OCI-LY3 (cell line): ENCODE results near the gene TMEM88.

Experiments
- H2AFZ ChIP-seq: fragments of 200-600, 300-600 bp; shearing (Covaris generic); 2 replicates; pipeline ENCODE4 v1.6.0; 2014; ENCODE audit warnings: antibody characterized with exemption, low read depth, low read length
- H3K27ac ChIP-seq: fragments of 200-600, 300-600 bp; sonication (generic); 2 replicates; pipeline ENCODE4 v1.5.1; 2014; ENCODE audit warnings: mild to moderate bottlenecking, low read length, moderate library complexity, mixed read lengths
- H3K27me3 ChIP-seq: fragments of 200-600, 300-600 bp; sonication (generic); 2 replicates; pipeline ENCODE4 v1.6.1; 2014; ENCODE audit warnings: low read depth, low read length, mixed read lengths
- H3K36me3 ChIP-seq: fragments of 200-600, 300-600 bp; sonication (generic); replicated peaks from 2 replicates; pipeline ENCODE3; 2014; ENCODE audit warnings: low read depth, low read length, mixed read lengths
- H3K4me1 ChIP-seq: fragments of 300-600, 200-600 bp; sonication (generic); 2 replicates; pipeline ENCODE4 v1.6.1; 2014; ENCODE audit warnings: low read length, mixed read lengths
- H3K4me2 ChIP-seq: fragments of 200-600, 300-600 bp; sonication (generic); 2 replicates; pipeline ENCODE4 v1.6.1; 2014; ENCODE audit warnings: low read length, mixed read lengths
- H3K4me3 ChIP-seq: fragments of 300-600, 200-600 bp; sonication (generic); 2 replicates; pipeline ENCODE4 v1.5.1; 2014; ENCODE audit warnings: antibody characterized with exemption, mild to moderate bottlenecking, low read length, moderate library complexity
- H3K79me2 ChIP-seq: fragments of 300-600, 200-600 bp; shearing (Covaris generic); 2 replicates; pipeline ENCODE4 v1.6.1; 2014; ENCODE audit warnings: mild to moderate bottlenecking, low read length, mixed read lengths
- H3K9ac ChIP-seq: fragments of 300-600, 200-600 bp; shearing (Covaris generic); 2 replicates; pipeline ENCODE4 v1.6.0; 2014; ENCODE audit warnings: mild to moderate bottlenecking, low read length, moderate library complexity
- H3K9me3 ChIP-seq: fragments of 200-600, 300-600 bp; shearing (Covaris generic); 2 replicates; pipeline ENCODE4 v1.6.1; 2014; ENCODE audit warnings: low read length, mixed read lengths; ENCODE audit not compliant: insufficient read depth
- H4K20me1 ChIP-seq: fragments of 200-600, 300-600 bp; sonication (generic); 2 replicates; pipeline ENCODE4 v1.6.1; 2016; ENCODE audit warnings: low read length, mixed read lengths; ENCODE audit not compliant: insufficient read depth
- EZH2phosphoT487 ChIP-seq: fragments of 200-600 bp; shearing (Covaris generic); IDR thresholded peaks from 2 replicates; pipeline ENCODE4 v1.6.1; 2018; ENCODE audit warnings: antibody characterized with exemption, mixed run types, low read depth
- TF ChIP-seq, protein P1 (sequence below): fragments of 200-600, 300-600 bp; sonication (generic); IDR thresholded peaks from 2 replicates; pipeline ENCODE4 v1.5.1; 2014; ENCODE audit warnings: antibody characterized with exemption, low read length, low read depth

The TMEM88 gene

DNA sequence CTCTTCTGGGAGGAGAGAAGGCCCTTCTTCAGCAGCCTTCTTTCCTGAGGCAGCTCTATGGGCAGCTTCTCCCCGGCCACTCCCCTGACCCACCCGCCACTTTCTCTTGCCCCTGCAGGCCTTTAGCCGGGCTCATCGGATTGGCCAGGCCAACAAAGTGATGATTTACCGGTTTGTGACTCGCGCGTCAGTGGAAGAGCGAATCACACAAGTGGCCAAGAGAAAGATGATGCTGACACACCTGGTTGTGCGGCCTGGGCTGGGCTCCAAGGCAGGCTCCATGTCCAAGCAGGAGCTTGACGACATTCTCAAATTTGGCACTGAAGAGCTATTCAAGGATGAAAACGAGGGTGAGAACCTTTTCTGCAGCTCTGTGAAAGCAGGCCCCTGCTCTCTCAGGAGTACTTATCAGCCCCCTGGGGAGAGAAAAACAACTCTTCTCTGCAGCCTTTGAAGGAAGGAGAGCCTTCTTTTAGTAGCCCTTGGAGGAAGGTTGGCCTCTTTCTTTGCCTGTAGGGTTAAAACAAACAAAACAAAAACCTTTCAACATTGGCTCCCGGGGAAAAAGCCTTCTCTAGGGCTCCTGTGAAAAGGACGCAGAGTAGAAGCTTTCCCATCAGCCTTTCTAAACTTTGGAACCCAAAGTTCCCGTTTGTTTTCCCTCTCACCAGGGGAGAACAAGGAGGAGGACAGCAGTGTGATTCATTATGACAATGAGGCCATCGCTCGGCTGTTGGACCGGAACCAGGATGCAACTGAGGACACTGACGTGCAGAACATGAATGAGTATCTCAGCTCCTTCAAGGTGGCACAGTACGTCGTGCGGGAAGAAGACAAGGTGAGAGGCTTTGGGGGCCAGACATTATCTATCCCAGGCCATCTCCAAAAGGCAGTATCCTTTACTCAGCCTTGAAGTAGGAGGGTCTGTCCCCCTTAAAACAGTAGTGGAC is 48.6 kb downstream of the TMEM88 start:
- Histone ChIP-seq H3K4me1 (no peaks in the 10 kb centered on the region), H3K4me2 (no peak overlapping the region), H4K20me1 (no peaks in the 10 kb centered on the region), H3K4me3 (no peak overlapping the region), H3K79me2 (no peaks in the 10 kb centered on the region), H3K9me3 (no peaks in the 10 kb centered on the region), H3K27ac (no peak overlapping the region), H2AFZ (no peak overlapping the region), H3K9ac (no peak overlapping the region), H3K36me3 (peaks cover 24% of the 10 kb centered on the region), H3K27me3 (no peaks in the 10 kb centered on the region)
- TF ChIP-seq, protein P1, sequence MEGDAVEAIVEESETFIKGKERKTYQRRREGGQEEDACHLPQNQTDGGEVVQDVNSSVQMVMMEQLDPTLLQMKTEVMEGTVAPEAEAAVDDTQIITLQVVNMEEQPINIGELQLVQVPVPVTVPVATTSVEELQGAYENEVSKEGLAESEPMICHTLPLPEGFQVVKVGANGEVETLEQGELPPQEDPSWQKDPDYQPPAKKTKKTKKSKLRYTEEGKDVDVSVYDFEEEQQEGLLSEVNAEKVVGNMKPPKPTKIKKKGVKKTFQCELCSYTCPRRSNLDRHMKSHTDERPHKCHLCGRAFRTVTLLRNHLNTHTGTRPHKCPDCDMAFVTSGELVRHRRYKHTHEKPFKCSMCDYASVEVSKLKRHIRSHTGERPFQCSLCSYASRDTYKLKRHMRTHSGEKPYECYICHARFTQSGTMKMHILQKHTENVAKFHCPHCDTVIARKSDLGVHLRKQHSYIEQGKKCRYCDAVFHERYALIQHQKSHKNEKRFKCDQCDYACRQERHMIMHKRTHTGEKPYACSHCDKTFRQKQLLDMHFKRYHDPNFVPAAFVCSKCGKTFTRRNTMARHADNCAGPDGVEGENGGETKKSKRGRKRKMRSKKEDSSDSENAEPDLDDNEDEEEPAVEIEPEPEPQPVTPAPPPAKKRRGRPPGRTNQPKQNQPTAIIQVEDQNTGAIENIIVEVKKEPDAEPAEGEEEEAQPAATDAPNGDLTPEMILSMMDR, result no peak
- TF ChIP-seq EZH2phosphoT487, result no peak
